HG03064 (cell line): ENCODE measurements around the gene FOLR3.
"Not testable (repeated sequence)": the region's sequence is repeated elsewhere in the genome, so short reads cannot be mapped to it uniquely, and the experiment has no call there.

Experiments used
- ATAC-seq: cut with Tn5 transposase; IDR thresholded peaks from one replicate; pipeline ENCODE4 v1.9.1; 2021; ENCODE audit warnings: low read depth; ENCODE audit not compliant: unreplicated experiment

The FOLR3 gene

GRCh38 chr11:72135473-72135872 lies at the start of gene FOLR3:
FOLR3 (plus strand) TSS chr11:72135725; CDS start chr11:72135953, 228 bp downstream.
- not testable (repeated sequence) for ATAC-seq

- no peak for ATAC-seq
Observed at GRCh38 chr11:72088076-72088808, 47.3 kb upstream of the FOLR3 start.

- no peak for ATAC-seq
Observed at GRCh38 chr11:72091292-72091691, 44.2 kb upstream of the FOLR3 start.

GRCh38 chr11:72098741-72099140 lies 36.8 kb upstream of the FOLR3 start:
- ATAC-seq, result no peak

GRCh38 chr11:72100009-72100408 lies 35.5 kb upstream of the FOLR3 start:
- ATAC-seq, result no peak

- ATAC-seq, result no peak
Observed at GRCh38 chr11:72100462-72100861, 35.1 kb upstream of the FOLR3 start.

- ATAC-seq, result no peak
Observed at GRCh38 chr11:72102162-72102561, 33.4 kb upstream of the FOLR3 start.

- no peak for ATAC-seq
Observed at GRCh38 chr11:72102631-72102945, 32.9 kb upstream of the FOLR3 start.

- peak; percentile 65 for ATAC-seq
Observed at GRCh38 chr11:72102946-72103753, 32.4 kb upstream of the FOLR3 start, which contains the start of gene LAMTOR1. LAMTOR1 (minus strand) TSS chr11:72103297; CDS start chr11:72103224, 73 bp downstream.

GRCh38 chr11:72103754-72104167 lies 31.8 kb upstream of the FOLR3 start:
- no peak for ATAC-seq

- ATAC-seq, result no peak
Observed at GRCh38 chr11:72105888-72106287, 29.6 kb upstream of the FOLR3 start, which contains the start of gene TOMT. TOMT (plus strand) TSS chr11:72105924; CDS start chr11:72105952, 28 bp downstream.

GRCh38 chr11:72111300-72112142 lies 24.0 kb upstream of the FOLR3 start:
- no peak for ATAC-seq

GRCh38 chr11:72112143-72112977 lies 23.2 kb upstream of the FOLR3 start, which contains the start of gene ANAPC15:
ANAPC15 (minus strand) TSS chr11:72112695; CDS start chr11:72111276, 1,419 bp downstream.
- ATAC-seq, result peak; percentile 83

GRCh38 chr11:72112978-72113808 lies 22.3 kb upstream of the FOLR3 start:
- no peak for ATAC-seq

- no peak for ATAC-seq
Observed at GRCh38 chr11:72114570-72114969, 21.0 kb upstream of the FOLR3 start.

- ATAC-seq, result no peak
Observed at GRCh38 chr11:72116019-72116755, 19.3 kb upstream of the FOLR3 start.

- no peak for ATAC-seq
Observed at GRCh38 chr11:72119198-72119597, 16.3 kb upstream of the FOLR3 start.

GRCh38 chr11:72120930-72121329 lies 14.6 kb upstream of the FOLR3 start:
- ATAC-seq, result no peak
